HTERT RPE-1 (cell line): Measurements from ENCODE around the gene PPT2.
"Not testable (repeated sequence)": the region's sequence is repeated elsewhere in the genome, so short reads cannot be mapped to it uniquely, and the experiment has no call there.

ENCODE experiments used
- in situ Hi-C: fragments of 300-500 bp; cut with MboI; formaldehyde crosslinking; loops from 4 replicates; pipeline ENCODE4 v1.14.3; 2020; ENCODE audit warnings: low sequenced_read_pairs

The PPT2 gene

DNA sequence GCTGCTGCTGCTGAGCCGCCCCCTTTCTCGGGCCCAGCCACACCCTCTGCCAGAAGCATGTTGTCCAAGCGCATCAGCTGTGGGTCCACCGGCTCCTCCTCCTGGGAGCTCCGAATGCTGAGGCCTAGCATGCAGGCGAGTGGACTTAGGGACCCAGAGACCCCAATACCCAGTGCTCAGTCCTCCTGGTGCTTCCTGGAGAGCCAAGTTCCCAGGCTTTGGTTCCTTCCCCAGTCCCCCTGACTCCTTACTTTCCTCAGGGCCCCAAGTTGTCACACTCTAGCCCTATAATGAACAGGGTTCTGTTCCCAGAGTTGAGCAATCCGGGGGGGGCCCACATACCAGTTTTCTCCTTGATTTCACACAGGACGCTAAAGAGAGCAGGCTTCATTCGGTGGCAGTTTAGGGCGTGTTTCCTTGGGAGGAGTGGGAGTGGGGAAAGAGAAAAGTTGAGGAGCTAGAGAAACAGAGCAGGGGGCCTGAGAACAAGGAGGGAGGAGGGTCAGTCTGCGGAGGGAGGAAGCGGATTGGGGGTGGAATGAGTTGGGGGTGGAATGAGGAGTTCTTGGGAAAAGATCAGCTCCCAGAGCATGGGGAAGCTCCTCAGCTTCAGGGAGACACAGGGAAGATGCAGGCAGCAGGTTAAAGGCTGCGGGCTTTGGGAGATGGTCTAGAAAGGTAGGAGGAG, 34.6 kb downstream of the PPT2 start:
- in situ Hi-C loops, result no loop called here

DNA sequence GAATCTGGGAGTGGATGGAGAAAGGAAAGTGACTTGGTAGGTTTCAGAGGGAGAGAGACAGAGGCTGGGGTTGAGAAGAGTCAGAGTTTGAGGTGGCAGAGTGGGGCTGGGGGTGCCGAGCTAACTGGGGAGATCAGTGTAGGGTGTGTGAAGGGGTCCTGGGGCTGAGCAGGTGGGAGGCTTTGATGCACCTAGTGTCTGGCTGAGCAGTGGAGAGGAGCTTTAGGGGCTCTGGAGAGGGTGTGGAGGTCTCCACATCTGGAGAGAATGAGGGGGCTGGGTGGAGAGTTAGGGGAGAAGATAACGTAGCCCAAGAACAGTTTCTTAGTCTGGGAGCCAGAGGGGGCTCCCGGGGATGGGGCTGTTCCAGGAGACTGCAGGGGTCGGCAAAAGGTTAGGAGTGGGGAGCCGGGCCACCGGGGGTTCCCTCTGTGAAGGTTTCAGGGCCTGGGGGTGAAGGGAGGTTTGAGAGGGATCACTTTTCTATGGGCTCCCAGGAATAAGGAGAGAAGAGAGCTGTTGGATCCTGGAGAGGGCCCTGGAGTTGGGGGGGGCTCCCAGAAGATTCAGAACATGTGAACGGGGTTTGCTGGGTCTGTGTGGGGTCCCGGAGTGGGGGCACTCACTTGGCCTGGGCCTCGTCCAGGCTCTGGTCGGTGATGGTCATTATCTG, 35.3 kb downstream of the PPT2 start:
- in situ Hi-C loops, result no loop called here

DNA sequence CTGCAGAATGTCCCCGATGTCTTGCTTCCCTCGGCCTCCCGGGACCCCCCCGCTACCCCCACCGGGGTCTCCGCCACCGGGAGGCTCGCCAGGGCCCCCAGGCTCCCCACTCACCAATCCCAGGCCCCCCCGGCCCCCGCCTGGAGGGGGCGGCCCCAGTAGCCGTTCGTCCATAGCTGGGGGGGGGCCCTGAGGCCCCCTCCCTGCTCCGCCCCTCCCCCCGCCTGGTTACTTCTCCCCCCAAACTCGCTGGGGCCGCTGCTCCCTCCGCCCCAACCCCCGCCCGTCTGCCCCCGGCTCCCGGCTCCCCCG, 35.8 kb downstream of the PPT2 start:
- in situ Hi-C loops, result no loop called here

DNA sequence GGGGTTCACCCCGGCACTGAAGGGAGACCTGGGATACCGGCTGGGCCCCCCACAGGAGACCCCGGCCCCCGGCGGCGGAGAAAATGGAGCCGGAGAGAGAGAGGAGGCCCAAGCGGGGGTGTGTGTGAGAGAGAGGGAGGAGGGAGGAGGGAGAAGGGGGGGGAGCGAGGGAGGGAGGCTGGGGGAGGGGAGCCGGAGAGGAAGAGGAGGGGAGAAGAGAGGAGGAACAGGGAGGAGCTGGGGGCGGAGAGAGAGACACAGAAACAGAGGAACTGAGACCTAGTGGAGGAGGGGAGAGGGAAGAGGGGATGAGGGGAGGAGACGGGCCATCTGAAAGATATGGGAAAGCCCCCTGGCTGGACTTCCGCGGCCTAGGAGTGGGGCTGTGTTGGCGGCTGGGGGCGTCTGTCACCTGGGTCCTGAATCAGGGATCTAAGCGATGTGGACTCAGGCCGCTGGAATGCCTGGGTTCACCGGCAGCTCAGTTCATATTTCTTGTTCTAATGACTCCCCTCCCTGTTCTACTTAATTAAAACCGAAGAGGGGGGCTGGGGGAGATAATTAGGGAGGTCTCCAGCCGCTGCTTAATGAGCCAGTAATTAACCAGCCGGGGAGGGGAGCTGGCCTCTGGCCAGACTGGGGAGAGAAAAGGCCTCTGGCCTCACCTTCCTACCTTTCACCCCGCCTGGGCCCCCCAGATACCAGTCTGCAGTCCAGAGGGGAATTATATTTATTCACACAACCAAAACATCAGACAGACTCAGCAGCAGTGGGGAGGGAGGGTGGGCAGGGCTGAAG, 36.3 kb downstream of the PPT2 start, which contains the start of gene PBX2:
PBX2 (minus strand) TSS at position 149 of the 798 bp plus-strand sequence. CDS start 287 bp downstream, outside the sequence.
- in situ Hi-C loops, result no loop called here

DNA sequence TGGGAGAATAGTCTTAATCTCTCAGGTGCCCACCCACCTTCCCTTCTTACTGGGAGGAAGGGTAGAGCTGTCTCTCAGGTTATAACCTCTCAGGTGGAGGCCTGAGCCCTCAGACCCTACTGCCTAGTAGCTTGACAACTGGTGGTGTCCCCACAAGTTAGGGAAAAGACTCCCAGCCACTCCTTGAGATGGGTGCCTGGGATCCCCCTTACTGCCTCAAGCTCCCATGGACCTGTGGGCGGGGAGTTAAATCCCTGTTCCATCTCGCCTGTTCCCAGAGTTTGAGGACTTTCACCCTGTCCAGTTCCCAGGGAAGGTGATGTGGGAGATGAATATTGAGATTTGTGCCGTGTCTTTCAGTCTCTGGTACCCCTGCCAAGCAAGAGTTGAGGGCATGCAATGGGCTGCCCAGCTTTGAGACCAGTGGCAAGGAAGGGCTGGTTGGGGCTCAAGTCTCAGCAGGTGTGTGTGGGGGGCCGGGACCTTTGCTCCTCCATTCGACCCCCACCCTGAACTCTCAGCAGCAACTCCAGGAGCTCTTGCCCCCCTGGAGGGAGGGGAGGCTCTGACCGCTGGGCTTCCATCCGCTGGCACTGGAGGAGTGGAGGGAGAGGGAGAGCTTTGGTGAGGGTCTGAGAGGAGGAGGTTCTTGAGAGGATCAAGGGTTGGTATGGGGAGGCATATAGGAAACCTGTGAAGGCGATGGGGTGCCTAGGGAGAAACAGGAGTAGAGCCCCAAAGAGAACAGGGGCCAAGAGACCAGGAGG, 37.2 kb downstream of the PPT2 start:
- in situ Hi-C loops, result no loop called here

DNA sequence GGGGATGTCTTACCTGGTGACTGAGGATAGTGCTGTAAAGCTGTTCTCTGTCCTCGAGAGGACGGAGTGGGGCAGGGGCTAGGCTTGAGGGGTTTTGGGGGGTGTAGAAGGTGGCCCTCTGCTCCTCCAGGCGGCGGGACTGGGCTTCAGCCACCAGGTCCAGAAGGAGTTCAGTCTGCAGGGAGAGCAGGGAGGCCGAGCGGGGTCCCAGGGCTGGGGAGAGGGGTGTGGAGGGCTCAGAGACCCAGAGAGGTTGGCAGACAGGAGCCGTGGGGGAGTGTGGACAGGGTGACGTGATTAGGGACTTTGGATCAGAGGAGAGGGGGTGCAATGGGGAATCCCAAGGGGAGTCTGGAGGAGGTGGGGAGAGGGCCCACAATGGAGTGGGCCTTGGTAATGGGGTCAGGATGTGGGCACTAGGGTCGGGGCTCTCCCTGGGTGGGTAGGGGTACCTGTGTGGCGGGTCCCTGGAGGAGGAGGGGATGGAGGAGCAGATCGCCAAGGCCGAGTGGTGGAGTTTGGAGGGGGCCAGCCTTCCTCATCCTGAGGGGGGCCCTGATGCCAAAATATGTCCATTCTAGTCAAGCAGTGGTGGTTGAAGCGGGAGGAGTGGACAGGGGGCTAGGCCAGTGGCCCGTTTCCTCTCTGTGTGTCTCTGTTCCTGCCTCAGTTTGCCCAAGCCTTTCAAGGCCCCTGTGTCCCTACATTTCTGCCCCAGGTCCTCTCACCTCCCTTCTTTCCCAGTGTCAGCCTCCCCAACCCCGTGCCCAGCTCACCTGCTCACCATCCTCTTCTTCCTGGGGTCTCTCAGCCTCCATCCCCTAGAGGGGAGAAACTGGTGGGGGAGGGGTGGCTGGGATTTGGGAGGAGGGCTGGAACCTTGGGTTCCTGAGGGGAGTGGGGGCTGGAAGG, 38.0 kb downstream of the PPT2 start:
- in situ Hi-C loops, result no loop called here

DNA sequence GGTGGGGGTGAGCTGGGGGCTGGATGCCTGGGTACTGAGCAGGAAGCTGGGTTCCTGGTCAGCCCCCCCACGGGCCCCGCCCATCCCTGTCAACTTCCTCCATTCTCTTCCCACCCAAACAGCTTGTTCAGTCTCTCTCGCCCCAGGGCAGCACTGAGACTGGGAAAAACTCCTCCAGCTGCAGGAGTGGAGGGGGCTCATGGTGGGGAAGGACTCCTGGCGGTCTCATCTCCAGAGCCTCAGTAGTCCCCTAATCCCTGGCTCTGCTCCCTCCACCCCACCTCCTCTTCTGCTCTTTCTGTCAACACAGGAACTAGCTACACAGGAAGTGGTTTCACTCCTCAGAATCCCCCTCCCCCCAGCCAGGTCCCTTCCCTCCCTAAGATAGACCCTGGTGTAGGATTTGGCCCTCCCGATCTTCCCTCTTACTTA, 38.7 kb downstream of the PPT2 start, which contains the start of gene GPSM3:
GPSM3 (minus strand) TSS at position 36 of the 432 bp plus-strand sequence. CDS start 130 bp downstream, outside the sequence.
- in situ Hi-C loops, result no loop called here

DNA sequence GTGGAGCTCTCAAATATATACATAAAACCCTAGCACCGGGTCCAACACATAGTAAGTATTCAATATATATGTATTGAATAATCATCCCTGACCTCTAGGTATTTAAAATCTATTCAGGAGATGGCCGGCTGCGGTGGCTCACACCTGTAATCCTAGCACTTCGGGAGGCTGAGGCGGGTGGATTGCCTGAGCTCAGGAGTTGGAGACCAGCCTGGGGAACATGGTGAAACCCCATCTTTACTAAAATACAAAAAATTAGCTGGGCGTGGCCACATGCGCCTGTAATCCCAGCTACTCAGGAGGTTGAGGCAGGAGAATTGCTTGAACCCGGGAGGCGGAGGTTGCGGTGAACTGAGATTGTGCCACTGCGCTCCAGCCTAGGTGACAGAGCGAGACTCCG, 39.2 kb downstream of the PPT2 start:
- in situ Hi-C loops, result not testable (repeated sequence)

DNA sequence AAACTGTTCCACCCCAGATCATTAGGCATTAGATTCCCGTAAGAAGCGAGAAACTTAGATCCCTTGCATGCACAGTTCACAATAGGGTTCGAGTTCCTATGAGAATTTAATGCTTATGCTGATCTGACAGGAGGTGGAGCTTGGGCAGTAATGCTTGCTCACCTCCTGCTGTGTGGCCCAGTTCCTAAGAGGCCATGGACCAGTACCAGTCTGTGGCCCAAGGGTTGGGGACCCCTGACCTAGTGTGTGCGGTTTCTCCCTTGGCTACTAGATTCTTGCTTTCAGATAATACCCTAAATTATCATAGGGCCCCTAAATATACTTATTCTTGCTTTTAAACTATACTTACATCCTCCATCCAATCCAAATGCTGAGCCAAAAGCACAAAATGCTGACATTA, 40.4 kb downstream of the PPT2 start:
- in situ Hi-C loops, result no loop called here

DNA sequence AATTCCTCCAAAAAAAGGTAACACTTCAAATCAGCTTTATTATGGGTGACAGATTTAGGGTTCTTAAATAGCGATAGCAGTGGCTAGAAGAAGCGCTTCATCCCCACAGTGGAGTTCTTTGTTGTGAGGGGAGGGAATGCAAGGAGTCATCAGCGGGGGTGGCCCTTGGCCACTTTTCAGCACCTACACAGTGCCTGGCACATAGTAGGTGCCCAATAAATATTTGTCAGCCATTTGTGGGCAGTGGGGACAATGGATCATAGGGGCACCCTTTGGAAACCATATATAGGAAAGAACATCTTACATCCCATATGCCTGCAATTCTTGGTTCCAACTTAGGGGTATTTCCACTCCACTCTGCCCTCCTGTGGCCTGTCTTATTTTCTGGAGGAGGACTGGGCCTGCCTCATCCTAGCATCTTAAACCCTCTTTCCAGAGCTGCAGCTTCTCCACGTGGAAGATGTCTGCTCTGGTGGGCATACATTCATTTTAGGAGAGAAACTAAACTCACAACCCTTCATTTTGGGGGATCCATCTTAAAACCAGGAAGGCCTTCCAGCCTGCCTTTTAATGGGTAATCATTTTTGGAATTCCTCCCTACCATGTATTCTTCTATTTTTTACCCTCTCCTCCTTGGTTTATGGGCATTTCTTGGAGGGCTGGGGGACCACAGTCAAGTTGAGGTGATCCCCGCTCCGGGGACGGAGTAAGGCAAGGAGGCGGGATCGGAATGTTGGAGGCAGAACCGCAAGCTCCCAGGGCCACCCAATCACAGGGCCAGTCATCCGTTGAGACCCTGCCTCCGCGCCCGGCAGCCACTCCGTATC, 41.1 kb downstream of the PPT2 start:
- in situ Hi-C loops, result no loop called here

DNA sequence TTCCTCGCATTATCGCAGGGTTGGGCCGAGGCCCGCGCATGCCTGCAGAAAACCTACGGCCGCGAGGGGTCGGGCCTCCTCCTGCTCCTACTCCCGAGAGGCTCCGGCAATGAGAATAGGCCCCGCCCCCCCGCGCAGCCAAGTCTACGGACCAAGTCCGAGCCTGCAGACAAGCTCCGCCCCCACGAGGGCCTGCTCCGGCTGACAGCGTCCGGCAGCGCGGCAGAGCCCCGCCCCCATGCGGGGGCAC, 41.6 kb downstream of the PPT2 start:
- in situ Hi-C loops, result no loop called here

DNA sequence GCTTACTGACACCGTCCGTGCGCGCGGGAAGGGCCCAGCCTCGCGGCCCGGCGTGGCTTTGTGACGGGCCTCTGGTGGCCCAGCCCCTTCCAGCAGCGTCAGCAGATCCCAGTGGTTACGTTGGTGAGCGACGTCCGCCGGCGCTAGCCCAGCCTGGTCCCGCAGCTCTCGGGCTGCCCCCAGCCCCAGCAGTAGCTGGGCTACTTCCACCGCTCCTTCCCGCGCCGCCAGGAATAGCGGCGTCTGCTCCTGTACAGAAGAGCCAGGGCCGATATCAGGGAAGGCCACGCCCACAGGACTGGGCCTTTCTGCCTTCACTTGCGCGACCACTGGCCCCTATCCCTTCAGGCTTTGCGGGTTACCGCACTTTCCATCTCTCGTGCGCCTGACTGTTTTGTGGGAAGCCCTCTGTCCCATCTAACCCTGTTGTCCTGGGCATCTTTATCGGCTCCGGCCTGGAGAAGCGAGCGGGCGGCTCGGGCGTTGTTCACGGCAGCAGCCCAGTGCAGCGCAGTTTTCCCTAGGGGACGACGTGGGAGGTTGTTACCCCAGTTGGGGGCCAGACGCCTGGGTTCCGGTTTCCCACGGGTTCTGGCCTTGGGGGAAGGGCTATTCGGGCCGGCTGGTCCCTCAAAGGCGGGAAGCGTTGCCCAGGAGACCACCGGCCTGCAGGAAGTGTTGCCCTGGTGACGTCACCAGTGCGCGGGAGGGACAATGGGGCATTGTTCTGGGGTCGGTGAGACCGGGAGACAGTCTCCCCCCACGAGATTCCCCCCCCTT, 42.2 kb downstream of the PPT2 start:
- in situ Hi-C loops, result no loop called here

DNA sequence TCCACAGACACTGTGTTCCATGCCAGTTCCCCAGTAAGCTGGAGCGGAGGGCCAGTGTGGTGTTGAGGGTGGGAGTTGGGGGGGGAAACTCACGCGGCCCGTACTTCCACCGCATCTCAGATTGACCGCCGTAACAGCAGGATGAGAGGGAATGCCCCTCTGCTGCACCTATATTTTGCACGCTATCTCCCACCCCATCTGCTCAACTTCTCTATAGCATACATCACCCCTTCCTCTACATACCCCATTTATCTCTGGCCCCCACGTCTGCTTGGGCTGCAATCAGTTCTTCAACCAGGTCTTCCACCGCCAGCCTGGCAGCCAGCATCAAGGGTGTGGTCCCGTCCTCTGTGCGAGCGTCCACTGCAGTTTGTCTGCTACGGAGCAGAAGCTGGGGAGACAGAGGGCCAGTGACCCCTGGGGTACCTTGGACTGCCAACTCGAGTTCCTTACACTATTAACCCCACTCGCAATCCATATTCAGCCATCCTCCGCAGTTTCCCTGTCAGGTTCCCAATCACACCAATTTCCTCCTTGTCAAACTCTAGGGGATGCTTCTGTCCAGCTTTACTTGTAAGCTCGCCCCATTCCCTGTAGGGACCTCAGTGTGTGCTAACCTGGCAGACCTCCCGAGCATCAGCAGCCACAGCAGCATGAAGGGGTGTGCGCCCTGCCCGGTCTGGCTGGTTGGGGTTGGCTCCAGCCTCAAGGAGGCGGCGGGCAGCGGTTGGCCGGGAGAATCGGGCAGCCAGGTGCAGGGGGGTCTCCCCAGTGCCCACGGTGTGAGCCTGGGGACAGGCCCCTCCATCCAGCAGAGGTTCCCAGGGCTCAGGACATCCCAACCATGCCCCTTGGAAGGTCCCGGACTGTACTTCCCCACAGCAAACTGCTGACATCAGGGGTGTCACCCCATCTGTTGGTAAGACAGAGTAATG, 43.0 kb downstream of the PPT2 start:
- in situ Hi-C loops, result no loop called here

DNA sequence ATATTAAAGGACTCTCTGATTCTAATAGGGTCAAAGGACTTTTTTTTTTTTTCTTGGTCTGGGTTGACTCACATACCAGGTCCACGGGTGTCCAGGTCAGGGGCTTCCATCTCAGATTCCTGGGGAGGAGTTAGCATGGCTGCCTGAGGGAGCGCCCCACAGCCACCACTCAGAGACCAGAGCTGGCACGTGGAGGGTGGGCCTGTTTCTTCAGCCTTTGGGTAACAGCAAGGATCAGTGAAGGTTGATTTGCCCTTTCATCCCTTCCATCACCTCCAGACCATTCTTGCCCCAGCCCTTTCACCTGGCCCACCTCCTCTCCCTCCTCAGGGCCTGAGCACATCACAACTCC, 44.4 kb downstream of the PPT2 start:
- in situ Hi-C loops, result no loop called here

DNA sequence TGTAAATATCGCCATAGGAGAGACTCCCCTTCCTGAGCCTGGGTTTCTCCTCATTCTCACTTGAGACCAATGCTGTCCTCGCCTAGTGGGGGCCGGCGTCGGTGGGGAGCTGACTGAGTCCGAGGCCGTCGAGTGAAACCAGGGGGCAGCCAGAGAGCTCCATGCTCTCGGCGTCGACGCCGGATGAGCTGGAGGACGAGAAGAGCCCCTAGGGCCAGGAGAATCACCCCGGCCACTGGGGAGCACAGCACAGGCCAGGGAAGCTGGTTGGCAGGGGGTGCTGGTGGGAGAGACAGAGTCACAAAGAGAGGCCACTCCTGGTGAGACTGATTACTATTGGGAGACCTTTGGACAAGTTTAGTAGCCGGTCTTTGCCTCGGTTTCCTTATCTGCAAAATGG, 44.9 kb downstream of the PPT2 start:
- in situ Hi-C loops, result no loop called here

DNA sequence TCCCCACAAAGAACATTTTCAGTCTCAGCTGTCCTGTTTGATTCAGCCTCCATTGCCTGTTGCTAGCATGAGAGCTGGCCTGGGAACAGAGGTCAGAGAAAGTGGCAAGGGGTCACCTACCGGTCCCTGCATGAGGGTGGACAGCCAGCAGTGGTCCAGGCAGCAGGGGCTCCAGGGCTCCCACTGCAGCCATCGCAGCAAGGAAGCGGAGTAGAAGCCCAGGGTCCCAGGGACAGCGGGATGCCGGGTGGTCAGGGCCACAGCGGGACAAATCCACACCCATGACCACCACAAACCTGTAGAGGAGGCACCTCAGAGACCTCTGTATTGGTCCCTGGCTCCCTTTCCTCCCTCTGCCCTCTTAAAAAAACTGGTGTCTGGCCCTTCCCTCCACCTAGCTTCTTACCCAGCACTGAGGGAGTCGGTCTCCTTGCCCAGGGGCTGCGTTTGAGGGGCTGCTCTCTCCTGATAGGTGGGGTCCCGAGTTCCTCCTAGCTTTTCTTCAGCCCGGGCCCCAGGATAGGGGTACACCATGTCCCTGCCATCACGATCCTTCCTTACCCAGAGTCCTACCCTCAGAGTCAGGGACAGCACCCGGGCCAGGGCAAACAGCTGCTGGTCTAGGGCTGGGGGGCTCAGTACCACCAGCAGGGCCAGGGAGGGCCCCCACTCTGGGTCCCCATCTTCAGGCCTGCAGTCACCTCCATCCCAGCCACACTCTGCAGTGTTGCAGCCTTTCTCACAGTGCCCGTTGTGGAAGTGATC, 47.0 kb downstream of the PPT2 start:
- in situ Hi-C loops, result no loop called here

DNA sequence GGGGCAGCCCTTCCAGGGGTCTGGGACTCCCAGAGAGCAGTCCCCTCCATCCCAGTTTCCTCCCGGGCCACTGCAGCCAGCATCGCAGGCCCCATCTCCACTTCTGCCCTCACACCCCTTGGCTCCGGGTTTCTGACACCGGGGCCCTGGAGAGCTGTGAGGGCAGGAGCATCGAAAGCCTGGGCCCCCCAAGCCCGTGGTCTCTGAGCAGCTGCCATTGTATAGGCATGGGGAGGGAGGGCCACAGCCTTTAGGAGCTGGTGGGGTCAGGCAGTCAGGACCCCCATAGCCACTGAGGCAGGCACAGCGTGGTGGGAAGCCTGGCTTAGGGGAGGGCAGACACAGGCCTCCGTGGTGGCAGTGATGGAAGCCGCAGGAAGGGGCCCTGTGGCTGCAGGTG, 48.2 kb downstream of the PPT2 start:
- in situ Hi-C loops, result no loop called here
